Adrenal gland (tissue), 12 donors: Measurements from ENCODE around the gene HYOU1. TPM values are rescaled to one million over a fixed set of nuclear protein-coding genes. Genes with fewer than 3 reads are reported as not detected.
A peak's percentile ranks its signal among the peaks of the same experiment; 100 is the strongest.

ENCODE experiments used
- DNase-seq, 7 donors: peaks; one replicate each; pipeline ENCODE4 v3.0.0-alpha.2; 2019 to 2020
- H3K27ac ChIP-seq, 5 donors: fragments of 200-600 bp; sonication (generic) in 4 of 5; 1 replicate in 3 of 5; 2 replicates in 2 of 5; pipeline versions ENCODE4 v1.5.1 to v1.8.0; 2016 to 2020; ENCODE audit warnings: mild to moderate bottlenecking in 1 of 5
- H3K27me3 ChIP-seq: fragments of 200-600 bp; 2 replicates; pipeline ENCODE4 v1.8.0; 2021
- H3K36me3 ChIP-seq, 2 donors: fragments of 200-600 bp; replicated peaks in 1 of 2; 1 replicate in 1 of 2; 2 replicates in 1 of 2; pipeline versions ENCODE4 v1.5.1 to v1.8.0; 2018 to 2022
- H3K4me1 ChIP-seq, 2 donors: fragments of 200-600 bp; replicated peaks in 1 of 2; 1 replicate in 1 of 2; 2 replicates in 1 of 2; pipeline versions ENCODE4 v1.5.1 to v1.8.0; 2018 to 2021
- H3K4me3 ChIP-seq, 4 donors: fragments of 200-600 bp; sonication (generic) in 3 of 4; one replicate each; pipeline ENCODE4 v1.5.1; 2016 to 2018
- H3K9me3 ChIP-seq, 3 donors: fragments of 200-600 bp; sonication (generic) in 1 of 3; replicated peaks in 1 of 3; 1 replicate in 2 of 3; 2 replicates in 1 of 3; pipeline versions ENCODE4 v1.5.1 to v1.8.0; 2016 to 2021
- POLR2A ChIP-seq, 2 donors: fragments of 450-650 bp; IDR thresholded peaks; one replicate each; pipeline ENCODE4 v1.6.1; 2017; ENCODE audit warnings: antibody characterized with exemption in 2 of 2, mild to moderate bottlenecking in 2 of 2, moderate library complexity in 1 of 2
- WGBS, 4 donors: extraction: QIAGEN DNeasy Blood & Tissue Kit in 2 of 4; methylation state at CpG; one replicate each; pipeline versions ENCODE4 v1.1.5 to v1.1.7; 2013 to 2017; 5-methylcytosine and 5-hydroxymethylcytosine counted together
- intact Hi-C, 2 donors: fragments of 100-400 bp; cut with DNase I; formaldehyde crosslinking; loops; one replicate each; pipeline versions ENCODE4 v1.14.1 to v1.15.0; 2022 to 2023
- polyA plus RNA-seq, 3 donors: library from polyadenylated mRNA; stranded (reverse); fragments of 200-250 nt in 2 of 3; fragments of 350-450 nt in 1 of 3; fragmentation: Illumina TruSeq in 1 of 3; extraction: RNeasy Lipid Tissue Mini Kit (QIAGEN cat#74804) in 1 of 3; gene quantifications; one replicate each; pipeline ENCODE4 v1.2.3, GENCODE V29; 2013 to 2014
- total RNA-seq, 9 donors: library from RNA; depleted of rRNA in 4 of 9; stranded (reverse); fragments of >200 nt in 4 of 9; fragments of 120-200 nt in 1 of 9; fragmentation: NEBNext Ultra II Directional in 1 of 9; extraction: Animal tissue kit (Norgen Biotek cat#: 25700) in 1 of 9; gene quantifications; one replicate each; pipeline versions ENCODE4 v1.1.0 to v1.2.4, GENCODE V29; 2013 to 2023
- TF ChIP-seq, protein P1 (sequence below), 6 experiments: fragments of 450-650 bp in 4 of 6; fragments of 200-600 bp in 2 of 6; sonication (generic) in 1 of 6; IDR thresholded peaks; 1 replicate in 5 of 6; 2 replicates in 1 of 6; pipeline versions ENCODE4 v1.5.1 to v1.8.0; 2016 to 2021; ENCODE audit warnings: antibody characterized with exemption in 6 of 6, mild to moderate bottlenecking in 2 of 6, moderate library complexity in 1 of 6
- donor health status: healthy with polysubstance abuse.
- donor health status: Bipolar disorder and iron deficiency.
- donor health status: DM: yes; HTN: yes; CAD: no.
- donor health status: DM: no; HTN: no; CAD: no.
- donor health status: DM: no; HTN: no; CAD: no.
- donor health status: DM: yes; HTN: yes; CAD: no.

HYOU1 gene
- total and polyA plus RNA-seq, 12 donors: 43.5 to 301 (median 69.3) TPM

DNA sequence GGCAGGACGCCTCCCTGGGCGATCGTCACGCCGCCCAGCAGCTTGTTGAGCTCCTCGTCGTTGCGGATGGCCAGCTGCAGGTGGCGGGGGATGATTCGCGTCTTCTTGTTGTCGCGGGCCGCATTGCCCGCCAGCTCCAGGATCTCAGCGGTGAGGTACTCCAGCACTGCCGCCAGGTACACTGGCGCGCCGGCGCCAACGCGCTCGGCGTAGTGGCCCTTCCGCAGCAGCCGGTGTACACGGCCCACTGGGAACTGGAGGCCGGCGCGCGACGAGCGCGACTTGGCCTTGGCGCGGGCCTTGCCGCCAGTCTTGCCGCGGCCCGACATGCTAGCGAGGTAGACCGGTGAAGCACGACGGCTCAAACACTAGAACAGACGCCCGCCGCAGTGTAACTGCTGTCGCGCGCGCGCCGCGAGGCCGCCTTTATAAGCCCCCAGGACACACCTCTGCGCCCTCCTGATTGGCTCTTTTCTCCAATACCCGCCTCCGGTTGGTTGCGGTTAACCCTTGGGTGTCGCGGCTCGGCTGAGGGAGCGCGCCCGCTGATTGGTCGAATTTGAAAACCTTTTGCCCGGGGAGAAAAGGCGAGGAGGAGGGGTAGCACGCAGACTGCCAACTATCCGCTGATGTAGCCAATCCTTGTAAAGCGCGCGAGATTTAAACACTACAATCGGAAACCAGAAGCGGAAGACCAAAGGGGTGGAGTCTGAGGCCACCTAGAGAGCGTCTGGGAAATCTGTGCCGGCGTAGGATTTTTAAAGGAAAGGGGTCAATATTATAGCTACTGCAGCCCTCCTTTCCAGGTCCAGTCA is 38.3 kb upstream of the HYOU1 start:
- Histone ChIP-seq H3K4me3 (peak overlapping the region; percentile 5 to 97 (median 50)), H3K36me3 (peaks cover 0 to 27% of the 10 kb centered on the region in 2 donors), H3K9me3 (no peaks in the 10 kb centered on the region), H3K27me3 (no peaks in the 10 kb centered on the region), H3K4me1 (peaks cover 11 to 24% of the 10 kb centered on the region in 2 donors), H3K27ac (peak overlapping the region; percentile 6 to 96 (median 94))
- peak; percentile 99 to 100 (median 100) for DNase-seq
- peak; percentile 97 to 99 for TF ChIP-seq POLR2A (IDR thresholded peaks at IDR 0.05)
- TF ChIP-seq, protein P1, sequence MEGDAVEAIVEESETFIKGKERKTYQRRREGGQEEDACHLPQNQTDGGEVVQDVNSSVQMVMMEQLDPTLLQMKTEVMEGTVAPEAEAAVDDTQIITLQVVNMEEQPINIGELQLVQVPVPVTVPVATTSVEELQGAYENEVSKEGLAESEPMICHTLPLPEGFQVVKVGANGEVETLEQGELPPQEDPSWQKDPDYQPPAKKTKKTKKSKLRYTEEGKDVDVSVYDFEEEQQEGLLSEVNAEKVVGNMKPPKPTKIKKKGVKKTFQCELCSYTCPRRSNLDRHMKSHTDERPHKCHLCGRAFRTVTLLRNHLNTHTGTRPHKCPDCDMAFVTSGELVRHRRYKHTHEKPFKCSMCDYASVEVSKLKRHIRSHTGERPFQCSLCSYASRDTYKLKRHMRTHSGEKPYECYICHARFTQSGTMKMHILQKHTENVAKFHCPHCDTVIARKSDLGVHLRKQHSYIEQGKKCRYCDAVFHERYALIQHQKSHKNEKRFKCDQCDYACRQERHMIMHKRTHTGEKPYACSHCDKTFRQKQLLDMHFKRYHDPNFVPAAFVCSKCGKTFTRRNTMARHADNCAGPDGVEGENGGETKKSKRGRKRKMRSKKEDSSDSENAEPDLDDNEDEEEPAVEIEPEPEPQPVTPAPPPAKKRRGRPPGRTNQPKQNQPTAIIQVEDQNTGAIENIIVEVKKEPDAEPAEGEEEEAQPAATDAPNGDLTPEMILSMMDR (IDR thresholded peaks at IDR 0.05): peak in 2 of 6 experiments; percentile 5 to 46
- intact Hi-C loops: no loop called here
- 0 to 1% (median 0%) methylated on average over 19 to 79 of the region's 79 CpGs for WGBS, 4 donors

DNA sequence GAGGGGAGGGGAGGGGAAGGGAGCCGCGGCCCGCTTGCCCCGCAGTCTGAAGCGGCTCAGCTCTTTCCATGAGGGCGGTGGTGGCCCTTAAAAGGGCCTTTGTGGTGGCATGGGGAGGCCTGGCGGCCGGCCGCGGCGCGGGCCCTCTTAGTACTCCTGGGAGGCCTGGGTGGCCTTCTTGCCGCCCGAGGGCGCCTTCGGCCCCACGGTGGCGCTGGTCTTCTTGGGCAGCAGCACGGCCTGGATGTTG is 37.7 kb upstream of the HYOU1 start:
- peak overlapping the region; percentile 5 to 97 (median 56) for H3K4me3 ChIP-seq
- peaks cover 0 to 27% of the 10 kb centered on the region in 2 donors for H3K36me3 ChIP-seq
- TF ChIP-seq, protein P1 (IDR thresholded peaks at IDR 0.05): peak; percentile 55 to 74 (median 67)
- no peak for TF ChIP-seq POLR2A (IDR thresholded peaks at IDR 0.05)
- 0 to 1% (median 0%) methylated on average over 8 to 19 of the region's 19 CpGs; no CpG with 5 or more reads in 1 of the 4 donors for WGBS, 4 donors
- peak; percentile 81 to 93 (median 87) for DNase-seq
- intact Hi-C loops: no loop called here
- no peaks in the 10 kb centered on the region for H3K9me3 ChIP-seq
- peaks cover 8 to 19% of the 10 kb centered on the region in 2 donors for H3K4me1 ChIP-seq
- peak overlapping the region; percentile 6 to 96 (median 94) for H3K27ac ChIP-seq
- no peaks in the 10 kb centered on the region for H3K27me3 ChIP-seq

DNA sequence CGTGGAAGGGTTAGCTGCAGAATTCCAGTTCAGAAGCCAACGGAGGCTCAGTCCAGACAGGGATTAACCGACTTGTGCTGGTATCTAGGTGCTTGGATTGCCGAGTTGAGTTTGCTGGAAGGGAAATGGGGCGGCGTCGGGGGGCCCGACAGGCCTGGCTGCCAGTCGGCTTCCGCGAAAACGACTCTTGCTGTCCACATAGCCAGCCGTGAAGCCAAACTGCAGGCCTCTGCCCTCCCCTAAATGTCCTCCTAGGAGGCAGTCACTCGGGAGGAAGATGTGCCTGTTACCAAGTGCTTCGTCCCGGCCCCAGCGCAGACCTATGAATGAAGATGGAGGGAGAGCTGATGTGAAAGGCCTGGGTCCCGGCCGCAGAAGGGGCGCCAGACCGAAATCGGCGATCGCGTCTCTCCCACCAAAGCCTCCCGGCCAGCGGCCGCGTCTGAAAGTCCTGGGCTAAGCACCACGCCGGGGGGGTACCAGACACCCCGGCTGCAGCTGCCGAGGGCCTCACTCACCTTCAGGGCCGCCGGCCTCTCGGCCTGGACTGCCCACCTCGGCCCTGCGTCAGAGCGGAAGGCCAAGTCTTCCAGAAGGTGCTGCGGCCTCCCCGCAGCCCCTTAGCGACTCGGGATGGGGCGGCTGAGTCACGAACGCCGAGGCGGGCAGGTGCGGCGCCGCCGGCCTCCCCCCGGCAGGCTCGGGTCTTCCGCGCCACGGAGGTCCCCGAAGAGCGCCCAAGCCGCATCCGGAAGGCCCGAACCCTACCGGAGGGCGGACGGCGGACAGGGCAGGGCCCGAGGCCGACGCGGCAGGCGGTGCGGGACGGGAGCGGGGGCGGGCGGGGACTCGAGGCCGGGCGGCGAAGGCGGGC is 37.2 kb upstream of the HYOU1 start:
- WGBS, 4 donors: 1% methylated on average over 33 to 81 of the region's 81 CpGs
- peak overlapping the region; percentile 6 to 96 (median 94) for H3K27ac ChIP-seq
- peaks cover 0 to 27% of the 10 kb centered on the region in 2 donors for H3K36me3 ChIP-seq
- intact Hi-C loops: no loop called here
- H3K9me3 ChIP-seq: no peaks in the 10 kb centered on the region
- peak overlapping the region; percentile 5 to 97 (median 56) for H3K4me3 ChIP-seq
- no peaks in the 10 kb centered on the region for H3K27me3 ChIP-seq
- H3K4me1 ChIP-seq: peaks cover 8 to 18% of the 10 kb centered on the region in 2 donors
- TF ChIP-seq, protein P1 (IDR thresholded peaks at IDR 0.05): no peak
- peak in 1 of 2 donors; percentile 13 for TF ChIP-seq POLR2A (IDR thresholded peaks at IDR 0.05)
- peak; percentile 43 to 73 (median 58) for DNase-seq
